ENCODE data around the gene CCK.

The CCK gene

GRCh38 chr3:42267878-42268277, 1.9 kb upstream of the CCK start:
- ATAC-seq: no peak

GRCh38 chr3:42265059-42265991, 660 bp downstream of the CCK start:
- no peak; the same call in 2 of the 3 replicates for ATAC-seq
- no peak for TF ChIP-seq ESRRG (CRISPR knock-in tag; IDR thresholded peaks at IDR 0.05)
- no peak for TF ChIP-seq TCF4 (CRISPR knock-in tag; IDR thresholded peaks at IDR 0.05; ENCODE audit: borderline replicate concordance)
- no peak for TF ChIP-seq ZNF565 (CRISPR knock-in tag; conservative IDR thresholded peaks at IDR 0.05; ENCODE audit: low read depth)
- no peak for TF ChIP-seq ZNF8 (CRISPR knock-in tag; IDR thresholded peaks at IDR 0.05)
- no peak for TF ChIP-seq GLIS3 (CRISPR knock-in tag; IDR thresholded peaks at IDR 0.05)
- TF ChIP-seq PATZ1 (CRISPR knock-in tag; IDR thresholded peaks at IDR 0.05; ENCODE audit: borderline replicate concordance): no peak
- no peak for TF ChIP-seq CSDC2 (CRISPR knock-in tag; IDR thresholded peaks at IDR 0.05)
- no peak for TF ChIP-seq TSHZ2 (CRISPR knock-in tag; IDR thresholded peaks at IDR 0.05)
- no peak for TF ChIP-seq PPARA (CRISPR knock-in tag; IDR thresholded peaks at IDR 0.05; ENCODE audit: borderline replicate concordance)
- no peak for TF ChIP-seq CREB5 (CRISPR knock-in tag; IDR thresholded peaks at IDR 0.05; ENCODE audit: low read depth)
- TF ChIP-seq OSR1 (CRISPR knock-in tag; IDR thresholded peaks at IDR 0.05): no peak
- no peak for TF ChIP-seq CSRNP3 (CRISPR knock-in tag; IDR thresholded peaks at IDR 0.05)
- TF ChIP-seq ARNTL (CRISPR knock-in tag; IDR thresholded peaks at IDR 0.05; ENCODE audit: borderline replicate concordance, low read depth): no peak
- TF ChIP-seq ZFP30 (CRISPR knock-in tag; IDR thresholded peaks at IDR 0.05): no peak
- TF ChIP-seq ISL1 (CRISPR knock-in tag; IDR thresholded peaks at IDR 0.05): no peak
- no peak for TF ChIP-seq SNAI2 (CRISPR knock-in tag; IDR thresholded peaks at IDR 0.05)
- TF ChIP-seq BACH2 (CRISPR knock-in tag; IDR thresholded peaks at IDR 0.05; ENCODE audit: borderline replicate concordance): no peak
- no peak for TF ChIP-seq ZNF70 (CRISPR knock-in tag; IDR thresholded peaks at IDR 0.05)
- no peak for TF ChIP-seq RARB (CRISPR knock-in tag; IDR thresholded peaks at IDR 0.05)

More at GRCh38 chr3:42267878-42268277, 1.9 kb upstream of the CCK start:
- TF ChIP-seq SNAI2 (CRISPR knock-in tag; IDR thresholded peaks at IDR 0.05) (no peak), RARB (CRISPR knock-in tag; IDR thresholded peaks at IDR 0.05) (no peak), TCF4 (CRISPR knock-in tag; IDR thresholded peaks at IDR 0.05; ENCODE audit: borderline replicate concordance) (no peak), ZC3H10 (CRISPR knock-in tag; IDR thresholded peaks at IDR 0.05) (no peak), ZFP3 (CRISPR knock-in tag; IDR thresholded peaks at IDR 0.05) (no peak), PPARA (CRISPR knock-in tag; IDR thresholded peaks at IDR 0.05; ENCODE audit: borderline replicate concordance) (no peak), ZFP30 (CRISPR knock-in tag; IDR thresholded peaks at IDR 0.05) (no peak), ZNF70 (CRISPR knock-in tag; IDR thresholded peaks at IDR 0.05) (no peak), ESRRG (CRISPR knock-in tag; IDR thresholded peaks at IDR 0.05) (no peak), CSDC2 (CRISPR knock-in tag; IDR thresholded peaks at IDR 0.05) (no peak), CSRNP3 (CRISPR knock-in tag; IDR thresholded peaks at IDR 0.05) (no peak), ZNF565 (CRISPR knock-in tag; conservative IDR thresholded peaks at IDR 0.05; ENCODE audit: low read depth) (no peak), ZNF8 (CRISPR knock-in tag; IDR thresholded peaks at IDR 0.05) (no peak)
